Hepatic stellate cell (primary cell): ENCODE data around the gene DPH2.
A peak's percentile ranks its signal among the peaks of the same experiment; 100 is the strongest.

Experiments
- DNase-seq: peaks from one replicate; pipeline ENCODE4 v3.0.0; 2011; ENCODE audit warnings: low spot score

Gene DPH2

DNA sequence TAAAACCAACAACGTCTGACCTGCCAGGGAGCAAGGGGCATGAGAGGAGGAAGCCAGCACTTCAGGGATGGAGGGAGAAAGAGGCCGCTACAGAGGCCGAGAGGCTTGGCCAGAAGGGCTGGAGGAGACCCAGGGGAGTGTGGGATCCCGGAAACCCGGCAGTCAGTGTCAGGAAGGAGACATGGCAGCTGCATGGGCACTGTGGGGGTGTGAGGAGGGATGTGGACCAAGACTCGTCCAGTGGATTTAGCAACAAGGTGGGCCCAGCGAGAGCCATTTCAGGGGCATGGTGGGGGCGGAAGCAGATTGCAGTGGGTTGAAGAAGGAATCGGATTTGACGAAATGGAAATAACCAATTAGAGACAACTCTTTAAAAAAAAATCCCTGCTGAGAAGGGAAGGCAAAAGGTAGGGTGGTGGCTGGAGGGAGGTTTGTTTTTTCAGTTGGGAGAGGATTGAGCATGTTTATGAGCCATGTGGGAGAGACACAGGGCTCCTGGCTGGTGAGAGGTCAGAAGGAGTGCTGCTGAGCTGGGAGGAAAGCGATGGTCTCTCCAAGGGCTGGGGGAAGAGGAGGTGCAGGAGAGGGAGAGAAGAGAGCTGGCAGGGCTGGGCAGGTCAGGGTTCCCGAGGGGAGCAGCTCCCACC lies 13.6 kb downstream of the DPH2 start:
- DNase-seq = no peak

GRCh38 chr1:43984855-43985254 lies 15.0 kb downstream of the DPH2 start:
- DNase-seq = no peak

DNA sequence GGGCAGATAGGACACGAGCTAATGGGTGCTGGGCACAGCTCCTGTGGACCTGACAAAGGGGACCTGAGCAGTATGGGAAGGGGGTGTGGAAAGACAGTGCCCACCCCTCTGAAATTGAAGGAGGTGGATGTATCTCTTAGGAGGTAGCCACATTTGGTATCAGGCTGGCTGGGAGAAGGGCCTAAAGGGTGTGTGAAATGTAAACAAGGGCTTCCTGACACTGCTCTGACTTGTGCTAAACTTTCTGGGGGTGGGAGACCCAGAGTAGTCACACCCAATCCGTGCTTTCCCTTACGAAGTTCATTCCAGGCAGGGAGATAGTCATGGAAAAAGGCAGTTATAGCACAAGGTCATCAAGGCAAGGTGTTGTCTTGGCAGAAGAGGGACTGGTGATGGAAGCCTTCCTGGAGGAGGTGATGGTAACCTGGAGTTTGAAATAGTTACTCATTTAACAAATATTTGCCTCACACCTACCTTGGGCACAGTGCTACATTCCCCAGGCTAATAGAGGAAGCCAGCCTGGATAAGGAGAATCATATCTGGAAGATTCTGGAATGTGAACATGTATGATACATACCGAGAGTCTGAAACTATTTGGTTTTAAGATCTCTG lies 16.3 kb downstream of the DPH2 start:
- DNase-seq = no peak

GRCh38 chr1:43986712-43987111 lies 16.9 kb downstream of the DPH2 start:
- DNase-seq = no peak

DNA sequence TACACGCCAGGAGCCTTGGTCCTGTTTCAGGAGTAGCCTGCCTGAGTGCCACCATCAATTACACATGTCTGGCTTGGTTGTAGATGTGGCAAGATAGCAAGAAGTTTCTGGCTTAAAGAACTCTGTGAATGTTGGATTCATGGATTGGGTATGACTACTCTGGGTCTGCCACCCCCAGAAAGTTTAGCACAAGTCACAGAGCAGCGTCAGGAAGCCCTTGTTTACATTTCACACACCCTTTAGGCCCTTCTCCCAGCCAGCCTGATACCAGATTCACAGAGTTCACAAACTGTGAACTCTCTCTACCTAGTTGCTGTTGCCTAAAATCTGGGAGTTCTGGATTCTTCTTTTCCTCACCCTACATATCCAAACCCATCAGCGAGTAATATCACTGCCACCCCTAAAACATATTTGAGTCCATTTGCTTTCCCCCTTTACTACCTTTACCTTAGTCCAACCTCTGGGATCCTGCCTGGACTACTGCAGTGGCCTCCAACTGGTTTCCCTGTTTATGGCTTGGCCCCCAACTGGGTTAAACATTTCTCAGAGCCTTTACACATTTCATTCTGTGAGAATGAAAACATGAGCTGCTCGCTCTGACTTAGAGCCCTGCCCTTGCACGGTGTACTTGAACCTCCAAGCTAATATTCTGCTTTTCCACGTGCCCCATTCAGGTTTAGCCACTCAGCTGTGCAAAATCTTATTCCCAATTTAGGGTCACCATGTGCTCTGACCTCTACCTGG lies 17.5 kb downstream of the DPH2 start:
- no peak for DNase-seq

DNA sequence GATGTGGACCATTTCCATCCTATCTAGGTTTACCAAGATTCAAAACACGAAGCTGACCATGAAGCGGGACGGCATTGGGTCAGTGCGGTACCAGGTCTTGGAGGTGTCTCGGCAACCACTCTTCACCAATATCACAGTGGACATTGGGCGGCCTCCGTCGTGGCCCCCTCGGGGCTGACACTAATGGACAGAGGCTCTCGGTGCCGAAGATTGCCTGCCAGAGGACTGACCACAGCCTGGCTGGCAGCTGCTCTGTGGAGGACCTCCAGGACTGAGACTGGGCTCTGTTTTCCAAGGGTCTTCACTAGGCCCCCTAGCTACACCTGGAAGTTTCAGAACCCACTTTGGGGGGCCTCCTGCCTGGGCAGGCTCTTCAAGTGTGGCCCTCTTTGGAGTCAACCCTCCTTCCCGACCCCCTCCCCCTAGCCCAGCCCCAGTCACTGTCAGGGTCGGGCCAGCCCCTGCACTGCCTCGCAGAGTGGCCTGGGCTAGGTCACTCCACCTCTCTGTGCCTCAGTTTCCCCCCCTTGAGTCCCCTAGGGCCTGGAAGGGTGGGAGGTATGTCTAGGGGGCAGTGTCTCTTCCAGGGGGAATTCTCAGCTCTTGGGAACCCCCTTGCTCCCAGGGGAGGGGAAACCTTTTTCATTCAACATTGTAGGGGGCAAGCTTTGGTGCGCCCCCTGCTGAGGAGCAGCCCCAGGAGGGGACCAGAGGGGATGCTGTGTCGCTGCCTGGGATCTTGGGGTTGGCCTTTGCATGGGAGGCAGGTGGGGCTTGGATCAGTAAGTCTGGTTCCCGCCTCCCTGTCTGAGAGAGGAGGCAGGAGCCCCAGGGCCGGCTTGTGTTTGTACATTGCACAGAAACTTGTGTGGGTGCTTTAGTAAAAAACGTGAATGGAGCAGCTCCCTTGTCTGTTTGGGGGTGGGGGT lies 20.7 kb downstream of the DPH2 start:
- no peak for DNase-seq

- DNase-seq = no peak
Measured at GRCh38 chr1:43991200-43991475, 21.3 kb downstream of the DPH2 start.

GRCh38 chr1:43991476-43992231 lies 21.8 kb downstream of the DPH2 start, which contains the start of gene CCDC24:
Gene CCDC24 (plus strand): TSS chr1:43991599. CDS start chr1:43991879, 280 bp downstream.
- peak; percentile 94 for DNase-seq

GRCh38 chr1:43992232-43992995 lies 22.6 kb downstream of the DPH2 start:
- DNase-seq = no peak

- no peak for DNase-seq
Measured at GRCh38 chr1:43993206-43993914, 23.6 kb downstream of the DPH2 start.

DNA sequence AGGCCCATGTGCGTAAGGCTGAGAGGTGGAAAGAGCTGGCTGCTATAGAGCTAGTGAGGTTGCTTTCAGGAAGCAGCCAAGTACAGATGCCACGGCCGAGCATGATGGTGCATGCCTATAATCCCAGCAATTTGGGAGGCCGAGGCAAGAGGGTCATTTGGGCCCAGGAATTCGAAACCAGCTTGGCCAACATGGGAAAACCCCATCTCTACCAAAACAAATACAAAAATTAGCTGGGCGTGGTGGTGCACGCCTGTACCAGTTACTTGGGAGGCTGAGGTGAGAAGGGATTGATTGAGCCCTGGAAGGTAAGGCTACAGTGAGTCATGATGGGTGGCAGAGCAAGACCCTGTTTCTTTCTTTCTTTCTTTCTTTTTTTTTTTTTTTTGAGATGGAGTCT lies 24.3 kb downstream of the DPH2 start:
- DNase-seq = no peak

DNA sequence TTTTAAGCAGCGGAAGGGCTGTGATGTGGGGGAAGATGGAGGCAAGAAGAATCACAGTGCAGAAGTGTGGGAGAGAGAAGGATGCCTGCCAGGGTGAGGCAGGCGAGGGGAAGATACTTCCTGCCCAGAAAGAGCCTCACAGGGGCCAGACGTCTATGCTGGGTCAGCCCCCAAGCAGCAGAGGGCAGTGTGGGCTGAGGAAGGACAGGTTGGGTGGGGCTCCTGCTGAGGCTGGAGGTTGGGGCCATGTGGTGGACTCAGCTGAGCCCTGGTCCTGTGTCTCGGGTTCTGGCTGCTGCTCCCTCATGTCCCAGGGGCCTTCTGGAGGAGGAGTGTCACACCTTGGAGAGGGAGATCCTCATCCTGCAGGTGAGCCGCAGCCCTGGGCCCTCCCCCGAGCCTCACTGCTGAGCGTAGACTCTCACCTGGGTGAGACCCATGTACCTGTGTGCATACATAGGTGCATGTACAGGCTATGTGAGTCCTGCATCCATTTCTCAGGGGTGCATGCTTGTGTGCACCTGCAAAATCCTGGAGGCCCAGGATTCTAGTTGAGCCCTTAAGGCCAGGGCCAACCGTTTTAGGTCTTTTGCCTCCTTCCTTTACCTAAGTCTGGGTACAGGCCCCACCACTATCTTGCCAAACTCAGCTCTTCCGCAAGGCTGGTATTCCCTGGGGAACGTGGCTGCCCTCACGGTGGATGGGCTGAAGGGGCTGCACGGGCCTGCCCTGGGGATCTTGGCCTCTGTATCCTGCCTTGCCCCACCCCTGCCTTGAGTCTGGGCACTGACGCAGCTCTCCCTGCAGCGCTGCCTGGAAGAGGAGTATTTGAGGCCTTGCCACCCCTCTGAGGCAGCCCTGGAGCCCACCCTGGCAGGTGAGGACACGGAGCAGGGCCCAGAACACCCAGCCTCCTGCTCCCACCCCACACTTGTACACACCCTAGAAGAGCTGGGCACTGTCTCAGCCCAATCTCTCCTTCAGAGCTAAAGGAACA lies 25.3 kb downstream of the DPH2 start:
- peak; percentile 52 for DNase-seq

DNA sequence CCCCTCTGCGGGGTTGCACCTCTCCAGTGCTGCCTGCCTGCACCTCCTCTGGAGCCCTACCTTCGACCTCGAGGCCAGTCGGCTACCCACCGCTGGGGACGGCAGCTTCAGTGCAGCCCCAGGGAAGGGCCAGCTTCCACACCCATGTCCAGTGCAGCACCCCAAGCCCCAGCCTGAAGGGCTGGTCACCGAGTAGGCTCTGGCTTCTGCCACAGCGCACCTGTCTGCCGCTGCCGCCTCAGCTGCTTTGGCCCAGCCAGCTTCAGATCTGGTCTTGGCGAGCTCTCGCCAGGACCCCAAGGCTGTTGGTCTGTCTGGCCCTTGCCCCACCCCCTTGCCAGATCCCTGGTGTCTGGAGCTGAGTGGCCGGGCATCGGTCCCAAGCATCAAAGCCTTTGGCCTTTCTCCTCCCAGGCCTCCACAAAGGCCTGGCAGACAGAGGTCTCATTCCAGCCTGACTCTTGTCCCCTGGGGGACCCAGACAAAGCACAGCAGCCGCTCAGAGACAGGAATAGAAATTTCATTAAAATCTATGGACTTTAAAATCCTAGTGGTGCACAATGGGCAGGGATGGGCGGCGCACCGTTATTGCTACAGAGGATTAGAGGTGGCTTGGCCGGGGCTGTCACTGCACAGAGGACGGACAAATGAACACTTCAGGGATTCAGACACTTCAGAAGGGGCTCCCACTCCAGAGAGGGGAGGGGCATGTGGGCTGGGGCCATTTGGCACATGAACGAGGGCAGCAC lies 26.3 kb downstream of the DPH2 start:
- DNase-seq = no peak

DNA sequence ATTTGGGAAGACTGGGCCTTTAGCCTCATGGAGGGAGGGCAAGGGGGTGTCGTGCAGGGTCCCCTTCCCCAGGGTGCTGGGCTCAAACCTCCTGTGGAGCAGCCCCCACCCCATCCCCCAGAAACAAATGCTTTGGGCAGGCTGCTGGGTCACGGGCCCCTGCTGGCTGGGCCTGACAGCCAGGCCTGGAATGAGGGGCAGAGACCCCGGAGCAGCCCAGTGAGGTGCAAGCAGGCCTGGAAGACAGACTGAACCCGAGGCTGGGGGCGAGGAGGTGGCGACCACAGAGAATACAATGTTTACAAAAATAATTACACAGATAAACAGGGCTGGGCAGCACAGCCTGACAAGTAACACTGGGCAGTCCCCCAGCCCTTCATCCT lies 26.9 kb downstream of the DPH2 start:
- no peak for DNase-seq

DNA sequence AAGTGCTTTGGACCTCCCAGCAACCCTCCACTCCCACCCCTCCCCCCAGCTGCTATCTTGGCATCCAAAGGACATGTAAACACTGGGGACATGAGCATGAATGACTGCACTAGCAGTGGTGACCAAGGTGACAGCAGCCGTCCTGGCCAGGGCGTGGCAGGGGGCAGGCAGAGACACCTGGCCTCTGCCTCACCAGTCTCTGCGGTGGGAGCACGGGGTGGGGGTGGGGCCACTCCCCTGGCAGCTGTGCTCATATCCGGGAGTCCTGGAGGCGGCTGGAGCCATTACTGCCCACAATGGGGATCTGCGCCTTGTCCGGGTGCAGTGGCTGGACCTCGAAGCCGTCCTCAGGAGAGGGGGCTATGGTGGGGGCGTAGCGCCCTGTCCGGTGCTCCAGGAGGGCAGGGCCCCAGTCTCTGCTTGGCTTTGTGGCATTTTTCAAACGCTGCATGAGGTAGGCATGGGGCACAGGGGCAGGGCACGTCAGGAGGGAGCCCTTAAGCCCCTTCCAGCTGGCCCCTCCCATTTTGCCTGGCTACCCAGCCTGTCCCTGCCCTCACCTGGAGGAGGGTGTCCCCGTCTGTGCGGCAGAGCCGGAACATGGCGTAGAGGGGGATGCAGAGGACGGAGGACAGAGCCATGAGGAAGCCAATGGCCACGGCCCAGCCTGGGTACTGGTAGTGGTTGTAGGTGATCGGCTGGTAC lies 27.6 kb downstream of the DPH2 start:
- DNase-seq = no peak

DNA sequence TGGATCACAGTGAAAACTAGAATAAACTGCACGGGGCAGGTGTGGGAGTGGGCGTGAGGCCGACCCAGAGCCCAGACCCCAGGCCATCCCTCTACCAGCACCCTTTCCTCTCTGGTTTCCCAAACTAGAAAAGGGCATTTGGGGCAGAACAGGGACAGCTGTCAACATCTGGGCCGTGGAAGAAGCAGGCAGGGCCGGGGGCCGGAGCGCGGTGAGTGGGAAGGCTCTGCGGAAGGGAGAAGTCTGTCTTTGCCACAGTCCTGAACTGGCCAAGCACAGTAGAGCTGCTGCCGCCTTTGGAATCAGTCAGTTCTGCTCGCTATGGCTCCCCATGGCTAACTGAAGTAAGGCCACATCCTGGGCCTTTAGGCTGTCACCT lies 28.2 kb downstream of the DPH2 start:
- DNase-seq = no peak

DNA sequence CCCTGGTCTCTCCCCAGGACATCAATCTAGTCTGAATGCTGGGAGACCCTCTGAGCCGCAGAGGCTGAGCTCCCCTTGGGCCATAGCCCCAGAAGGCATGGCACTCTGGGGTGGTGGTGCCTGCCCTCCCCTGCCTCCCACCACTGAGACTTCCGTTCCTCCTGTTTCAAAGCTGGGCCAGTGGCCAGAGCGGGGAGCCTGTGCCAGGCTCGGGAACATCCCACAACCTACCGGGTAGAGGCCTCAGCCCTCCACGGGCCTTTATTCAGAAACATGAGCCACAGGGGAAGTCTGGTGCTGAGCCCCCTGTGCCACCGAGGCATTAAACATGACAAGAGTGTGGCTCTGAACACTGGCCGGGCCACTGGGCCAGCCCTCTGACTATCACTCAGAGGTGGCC lies 29.6 kb downstream of the DPH2 start:
- DNase-seq = no peak
